GM12865 (cell line): ENCODE results near the gene PAAF1.

Experiments
- DNase-seq: peaks from one replicate; pipeline ENCODE4 v3.0.0; 2010; ENCODE audit warnings: low read depth
- H3K4me3 ChIP-seq: 2 replicates; pipeline ENCODE4 v1.5.1; 2011; ENCODE audit warnings: mild to moderate bottlenecking, low read depth, low read length, control low read depth
- CTCF ChIP-seq: IDR thresholded peaks from 2 replicates; pipeline ENCODE4 v1.5.1; 2011; ENCODE audit warnings: low read length, control low read depth, low read depth, inconsistent platforms; ENCODE audit not compliant: insufficient read depth; ENCODE audit errors: missing control alignments

The PAAF1 gene

DNA sequence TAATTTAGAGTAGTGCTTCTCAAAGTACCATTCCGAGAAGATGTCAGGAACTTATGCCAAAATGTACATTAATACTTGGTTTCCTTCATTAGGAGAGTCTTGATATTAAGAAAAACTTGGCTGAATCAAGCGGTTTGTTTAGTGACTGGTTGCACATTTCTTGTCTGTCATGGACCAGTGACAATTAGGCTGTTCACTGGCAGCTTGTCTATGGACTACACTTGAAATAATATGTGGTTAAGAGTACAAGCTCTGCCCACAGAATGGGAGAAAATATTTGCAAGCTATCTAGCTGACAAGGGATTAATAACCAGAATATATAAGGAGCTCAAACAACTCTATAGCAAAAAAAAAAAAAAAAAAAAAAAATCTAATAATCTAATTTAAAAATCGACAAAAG lies 24.8 kb upstream of the PAAF1 start:
- no peak overlapping the region for H3K4me3 ChIP-seq
- DNase-seq: no peak
- TF ChIP-seq CTCF: no peak

- DNase-seq: no peak
- TF ChIP-seq CTCF: no peak
- H3K4me3 ChIP-seq: no peak overlapping the region
Measured at GRCh38 chr11:73854680-73855079, 22.1 kb upstream of the PAAF1 start.

- H3K4me3 ChIP-seq: no peak overlapping the region
- no peak for DNase-seq
- TF ChIP-seq CTCF: no peak
Measured at GRCh38 chr11:73856031-73856567, 20.7 kb upstream of the PAAF1 start.

DNA sequence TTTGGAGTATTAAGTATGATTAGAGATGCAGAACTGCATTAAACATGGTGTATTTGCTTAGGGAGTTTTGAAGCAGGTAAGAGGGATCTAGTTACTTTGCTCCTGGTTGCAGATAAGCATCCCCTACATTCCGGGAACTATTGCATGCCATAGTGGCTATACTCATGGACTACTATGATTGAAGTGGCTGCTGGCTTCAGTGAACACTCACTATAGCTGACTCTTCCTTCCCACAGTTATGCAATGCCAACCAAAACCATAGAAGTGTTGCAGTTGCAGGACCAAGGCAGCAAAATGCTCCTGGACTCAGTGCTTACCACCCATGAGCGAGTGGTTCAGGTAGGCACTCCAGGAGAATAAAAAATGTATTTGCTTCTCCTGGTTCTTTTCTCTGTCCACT lies 17.1 kb upstream of the PAAF1 start:
- no peak for TF ChIP-seq CTCF
- DNase-seq: no peak
- H3K4me3 ChIP-seq: no peak overlapping the region

GRCh38 chr11:73860202-73860601 lies 16.6 kb upstream of the PAAF1 start:
- no peak for DNase-seq
- H3K4me3 ChIP-seq: no peak overlapping the region
- TF ChIP-seq CTCF: no peak

- no peak for TF ChIP-seq CTCF
- no peak for DNase-seq
- no peak overlapping the region for H3K4me3 ChIP-seq
Measured at GRCh38 chr11:73862986-73863385, 13.8 kb upstream of the PAAF1 start.

DNA sequence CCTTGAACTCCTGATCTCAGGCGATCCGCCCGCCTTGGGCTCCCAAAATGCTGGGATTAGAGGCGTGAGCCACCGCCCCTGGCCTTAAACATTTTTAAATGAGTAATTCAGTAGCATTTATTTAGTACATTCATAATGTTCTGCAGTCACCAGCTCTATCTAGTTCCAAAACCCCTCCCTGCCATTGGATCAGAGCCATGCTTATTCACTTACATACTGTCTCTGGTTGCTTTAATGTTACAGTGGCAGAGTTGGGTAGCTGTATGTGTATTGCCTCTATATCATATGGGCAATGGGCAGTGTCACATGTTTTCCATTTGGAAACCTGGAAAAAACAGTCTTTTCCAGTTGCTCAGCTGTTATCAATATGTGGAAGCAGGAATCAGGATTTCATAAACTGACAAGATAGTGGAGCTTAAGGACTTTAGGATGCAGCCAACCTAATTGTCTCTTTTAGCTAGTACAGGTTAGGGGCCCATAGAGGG lies 10.7 kb upstream of the PAAF1 start:
- no peak overlapping the region for H3K4me3 ChIP-seq
- DNase-seq: no peak
- no peak for TF ChIP-seq CTCF
